SK-N-SH (cell line): ENCODE data around the gene CPVL. TPM values are rescaled to one million over a fixed set of nuclear protein-coding genes. Genes with fewer than 3 reads are reported as not detected.
A peak's percentile ranks its signal among the peaks of the same experiment; 100 is the strongest.

Experiments used
- CTCF ChIA-PET: fragments of 300-600, 350-600 bp; formaldehyde crosslinking; extraction: SDS; loops from one replicate; lab custom pipeline; 2021; lab: Yijun Ruan, JAX
- POLR2A ChIA-PET: fragments of 350-600 bp; sonication (Branson Sonifier 250); formaldehyde crosslinking; extraction: SDS; loops from one replicate; lab custom pipeline; 2020; ENCODE audit warnings: antibody characterized with exemption, inconsistent platforms; lab: Yijun Ruan, JAX
- DNase-seq: peaks from one replicate; pipeline ENCODE4 v3.0.0; 2012
- H2AFZ ChIP-seq: fragments of 200-600 bp; sonication (generic); 2 replicates; pipeline ENCODE4 v1.8.1; 2016; ENCODE audit warnings: antibody characterized with exemption, mild to moderate bottlenecking, low read depth
- H3F3A ChIP-seq: fragments of 200-600 bp; sonication (generic); replicated peaks from 2 replicates; pipeline ENCODE3; 2016; ENCODE audit warnings: antibody characterized with exemption, mild to moderate bottlenecking; ENCODE audit not compliant: insufficient read depth
- H3K27ac ChIP-seq, 2 experiments: fragments of 200-500 bp in 1 of 2; fragments of 200-600 bp in 1 of 2; sonication (Bioruptor generic) in 1 of 2; sonication (generic), shearing (Covaris generic) in 1 of 2; 2 replicates each; pipeline versions ENCODE4 v1.5.1 to v1.6.1; 2014 to 2016; ENCODE audit warnings: low read depth in 2 of 2, inconsistent platforms in 1 of 2, low read length in 1 of 2, mild to moderate bottlenecking in 1 of 2, mixed read lengths in 1 of 2
- H3K27me3 ChIP-seq: fragments of 200-600 bp; sonication (generic), shearing (Covaris generic); 2 replicates; pipeline ENCODE4 v1.6.1; 2016; ENCODE audit warnings: mixed run types; ENCODE audit not compliant: insufficient read depth
- H3K36me3 ChIP-seq, 2 experiments: fragments of 200-500 bp in 1 of 2; fragments of 200-600 bp in 1 of 2; sonication (Bioruptor generic) in 1 of 2; sonication (generic) in 1 of 2; replicated peaks in 1 of 2; 2 replicates each; pipeline versions ENCODE3 to v1.5.1; 2014 to 2016; ENCODE audit warnings: low read length in 1 of 2, mild to moderate bottlenecking in 1 of 2; ENCODE audit not compliant: insufficient read depth in 2 of 2, control insufficient read depth in 1 of 2
- H3K4me1 ChIP-seq, 2 experiments: fragments of 200-500 bp in 1 of 2; fragments of 200-600 bp in 1 of 2; sonication (Bioruptor generic) in 1 of 2; sonication (generic), shearing (Covaris generic) in 1 of 2; 2 replicates each; pipeline versions ENCODE4 v1.5.1 to v1.6.1; 2014 to 2016; ENCODE audit warnings: low read depth in 1 of 2, low read length in 1 of 2, mixed run types in 1 of 2; ENCODE audit not compliant: insufficient read depth in 2 of 2, control insufficient read depth in 1 of 2
- H3K4me2 ChIP-seq: fragments of 200-600 bp; sonication (generic), shearing (Covaris generic); 2 replicates; pipeline ENCODE4 v1.6.1; 2017; ENCODE audit warnings: mixed run types
- H3K4me3 ChIP-seq, 2 experiments: fragments of 200-500 bp in 1 of 2; fragments of 200-600 bp in 1 of 2; sonication (Bioruptor generic) in 1 of 2; sonication (generic), shearing (Covaris generic) in 1 of 2; 2 replicates each; pipeline versions ENCODE4 v1.5.1 to v1.8.1; 2014 to 2016; ENCODE audit warnings: low read depth in 2 of 2, inconsistent platforms in 1 of 2, low read length in 1 of 2, mild to moderate bottlenecking in 1 of 2, mixed read lengths in 1 of 2, moderate library complexity in 1 of 2
- H3K79me2 ChIP-seq: fragments of 200-600 bp; sonication (generic); 2 replicates; pipeline ENCODE4 v1.8.1; 2017; ENCODE audit warnings: mild to moderate bottlenecking; ENCODE audit not compliant: insufficient read depth
- H3K9ac ChIP-seq: fragments of 200-600 bp; sonication (generic); 2 replicates; pipeline ENCODE4 v1.6.1; 2017; ENCODE audit warnings: mixed run types
- H3K9me2 ChIP-seq: fragments of 200-600 bp; sonication (generic); 2 replicates; pipeline ENCODE4 v1.6.1; 2017; ENCODE audit warnings: mixed run types
- H3K9me3 ChIP-seq: fragments of 200-600 bp; sonication (generic); 2 replicates; pipeline ENCODE4 v1.6.1; 2017; ENCODE audit warnings: mixed run types, mild to moderate bottlenecking, moderate library complexity
- H4K20me1 ChIP-seq: fragments of 200-600 bp; sonication (generic); 2 replicates; pipeline ENCODE4 v1.6.1; 2017; ENCODE audit warnings: mild to moderate bottlenecking, mixed run types; ENCODE audit not compliant: insufficient read depth
- ELF1 ChIP-seq: IDR thresholded peaks from 2 replicates; pipeline ENCODE4 v1.4.0; 2012
- FOXM1 ChIP-seq: IDR thresholded peaks from 2 replicates; pipeline ENCODE4 v1.4.0; 2012; ENCODE audit warnings: low read depth, mild to moderate bottlenecking
- MXI1 ChIP-seq: IDR thresholded peaks from 2 replicates; pipeline ENCODE4 v1.6.1; 2012; ENCODE audit warnings: mild to moderate bottlenecking, low read depth, low read length, improper control_type of control experiment
- NFIC ChIP-seq: IDR thresholded peaks from 2 replicates; pipeline ENCODE4 v1.4.0; 2012; ENCODE audit warnings: borderline replicate concordance
- NRF1 ChIP-seq: IDR thresholded peaks from 2 replicates; pipeline ENCODE4 v1.6.1; 2012; ENCODE audit warnings: low read depth, mild to moderate bottlenecking, low read length
- POLR2AphosphoS5 ChIP-seq: IDR thresholded peaks from 2 replicates; pipeline ENCODE4 v1.6.1; 2012; ENCODE audit warnings: low read depth, low read length
- RAD21 ChIP-seq: IDR thresholded peaks from 2 replicates; pipeline ENCODE4 v1.6.1; 2012; ENCODE audit warnings: mild to moderate bottlenecking, low read length
- RCOR1 ChIP-seq: fragments of 150-350 bp; IDR thresholded peaks from 2 replicates; pipeline ENCODE4 v1.6.1; 2017; ENCODE audit warnings: antibody characterized with exemption, low read length
- TCF12 ChIP-seq: IDR thresholded peaks from 2 replicates; pipeline ENCODE4 v1.4.0; 2012
- YY1 ChIP-seq: IDR thresholded peaks from 2 replicates; pipeline ENCODE4 v1.4.0; 2012; ENCODE audit warnings: low read depth, mild to moderate bottlenecking
- WGBS: methylation state at CpG from one replicate; pipeline ENCODE4 v1.1.6; 2017; ENCODE audit warnings: low lambda C conversion rate; 5-methylcytosine and 5-hydroxymethylcytosine counted together
- polyA plus RNA-seq, 3 experiments: library from polyadenylated mRNA; depleted of rRNA; stranded (reverse); fragments of >200 nt; gene quantifications; 2 replicates each; pipeline ENCODE4 v1.2.3, GENCODE V29; 2012
- TF ChIP-seq, protein P1 (sequence below): IDR thresholded peaks from 2 replicates; pipeline ENCODE4 v1.4.0; 2012; ENCODE audit warnings: low read depth, borderline replicate concordance
- TF ChIP-seq, protein P2 (sequence below): IDR thresholded peaks from 2 replicates; pipeline ENCODE4 v1.4.0; 2012; ENCODE audit warnings: low read depth
- TF ChIP-seq, protein P3 (sequence below): IDR thresholded peaks from 2 replicates; pipeline ENCODE4 v1.4.0; 2012; ENCODE audit warnings: low read depth, borderline replicate concordance
- TF ChIP-seq, protein P4 (sequence below): fragments of 200-600 bp; sonication (generic); IDR thresholded peaks from 2 replicates; pipeline ENCODE4 v1.6.1; 2017; ENCODE audit warnings: antibody characterized with exemption, mild to moderate bottlenecking, moderate library complexity
- TF ChIP-seq, protein P5 (sequence below): IDR thresholded peaks from 2 replicates; pipeline ENCODE4 v1.6.1; 2012; ENCODE audit warnings: mild to moderate bottlenecking, low read depth, low read length, moderate library complexity

CPVL gene
- polyA plus RNA-seq, 1 of the 3 experiments (the other 2 are of a cell fraction): not detected

DNA sequence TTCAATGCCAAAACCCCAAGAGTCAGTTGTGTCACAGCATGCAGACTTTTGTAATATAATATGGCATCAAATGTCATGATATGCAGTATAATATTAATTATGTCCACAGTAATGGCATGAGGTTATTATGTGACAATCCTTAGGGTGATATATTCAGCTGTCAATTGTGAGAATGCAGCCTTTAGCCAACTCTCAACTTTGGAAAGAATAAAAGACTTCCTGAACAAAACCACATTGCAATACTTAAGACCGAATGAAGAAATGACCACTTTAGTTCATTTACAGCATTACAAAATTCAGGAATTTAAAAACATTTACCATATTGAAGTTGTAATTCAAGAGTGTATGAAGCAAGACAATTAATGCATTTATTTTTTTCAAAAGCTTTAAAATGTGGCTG, 45.4 kb downstream of the CPVL start (continued):
- TF ChIP-seq, protein P1, sequence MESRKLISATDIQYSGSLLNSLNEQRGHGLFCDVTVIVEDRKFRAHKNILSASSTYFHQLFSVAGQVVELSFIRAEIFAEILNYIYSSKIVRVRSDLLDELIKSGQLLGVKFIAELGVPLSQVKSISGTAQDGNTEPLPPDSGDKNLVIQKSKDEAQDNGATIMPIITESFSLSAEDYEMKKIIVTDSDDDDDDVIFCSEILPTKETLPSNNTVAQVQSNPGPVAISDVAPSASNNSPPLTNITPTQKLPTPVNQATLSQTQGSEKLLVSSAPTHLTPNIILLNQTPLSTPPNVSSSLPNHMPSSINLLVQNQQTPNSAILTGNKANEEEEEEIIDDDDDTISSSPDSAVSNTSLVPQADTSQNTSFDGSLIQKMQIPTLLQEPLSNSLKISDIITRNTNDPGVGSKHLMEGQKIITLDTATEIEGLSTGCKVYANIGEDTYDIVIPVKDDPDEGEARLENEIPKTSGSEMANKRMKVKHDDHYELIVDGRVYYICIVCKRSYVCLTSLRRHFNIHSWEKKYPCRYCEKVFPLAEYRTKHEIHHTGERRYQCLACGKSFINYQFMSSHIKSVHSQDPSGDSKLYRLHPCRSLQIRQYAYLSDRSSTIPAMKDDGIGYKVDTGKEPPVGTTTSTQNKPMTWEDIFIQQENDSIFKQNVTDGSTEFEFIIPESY: no peak
- TF ChIP-seq RAD21: no peak

DNA sequence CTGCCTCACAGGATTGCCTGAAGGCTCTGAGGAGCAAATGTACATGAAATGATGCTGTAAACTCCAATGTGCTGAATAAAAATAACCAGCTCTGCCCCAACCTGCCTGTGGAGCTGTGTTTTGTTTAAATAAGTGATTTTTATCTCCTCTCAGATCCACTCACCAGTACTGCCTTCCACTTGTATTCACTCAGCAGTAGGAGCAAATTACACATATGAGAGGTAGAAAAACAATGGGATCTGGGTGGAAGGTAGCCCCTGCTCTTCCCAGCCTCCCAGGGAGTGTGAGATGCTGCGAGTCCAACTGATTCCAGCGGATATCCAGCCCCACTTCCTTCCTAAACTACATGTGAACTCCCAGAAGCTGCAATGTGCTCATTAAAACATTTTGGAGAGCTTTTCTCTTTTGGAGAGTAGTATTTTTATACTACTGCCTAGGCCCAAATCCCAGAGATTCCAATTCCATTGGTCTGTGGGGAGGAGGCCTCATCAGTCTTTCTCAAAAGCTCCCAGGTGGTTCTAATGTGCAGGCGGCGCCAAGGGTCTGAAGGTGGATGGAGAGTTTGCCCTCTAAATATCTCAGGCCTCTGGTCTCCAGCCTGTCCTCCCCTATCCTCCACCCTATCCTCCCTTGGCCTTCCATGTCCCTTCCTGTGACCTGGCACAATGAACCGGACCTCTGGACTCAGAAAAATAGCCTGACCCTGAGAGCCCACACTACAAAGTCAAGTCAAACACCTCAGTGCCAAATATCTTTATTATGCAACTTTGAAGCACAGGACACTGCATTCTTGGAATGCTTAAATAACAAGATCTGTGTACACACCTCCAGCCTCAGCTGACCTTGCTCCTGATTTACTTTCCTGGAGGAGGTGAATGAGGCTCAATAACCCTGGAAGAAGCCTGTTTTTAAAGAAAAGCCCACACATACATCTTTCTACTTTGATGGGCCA, 46.2 kb downstream of the CPVL start:
- CTCF ChIA-PET: interaction anchor here (0.8 to 48.2 kb wide), 15 partner anchors 9 to 308 kb away, joined by 3 to 1647 read pairs (median 7); partner anchors contain the start of gene TRIL
- H3K9ac ChIP-seq: no peak overlapping the region
- H3K4me2 ChIP-seq: no peak overlapping the region
- no peak overlapping the region for H2AFZ ChIP-seq
- H4K20me1 ChIP-seq: no peaks in the 10 kb centered on the region
- H3K27me3 ChIP-seq: no peaks in the 10 kb centered on the region
- DNase-seq: no peak
- H3K27ac ChIP-seq: peak overlapping the region in 1 of 2 experiments; percentile 31; a peak in 1 of 4 replicates
- H3K9me3 ChIP-seq: no peaks in the 10 kb centered on the region
- H3K9me2 ChIP-seq: no peaks in the 10 kb centered on the region
- no peaks in the 10 kb centered on the region for H3K79me2 ChIP-seq
- H3F3A ChIP-seq: no peaks in the 10 kb centered on the region
- H3K4me3 ChIP-seq: no peak overlapping the region
- H3K4me1 ChIP-seq: peaks cover 0 to 17% of the 10 kb centered on the region in 2 experiments; a peak in 1 of 4 replicates
- no peak for TF ChIP-seq YY1
- TF ChIP-seq, all 33 proteins: peak for 0
- 73% methylated on average over 5 of the region's 5 CpGs for WGBS
- POLR2A ChIA-PET: interaction anchor here (0.8 to 2.1 kb wide), 4 partner anchors 141 to 178 kb away, joined by 4 to 15 read pairs (median 4); partner anchors contain the start of gene TRIL
- no peaks in the 10 kb centered on the region for H3K36me3 ChIP-seq

DNA sequence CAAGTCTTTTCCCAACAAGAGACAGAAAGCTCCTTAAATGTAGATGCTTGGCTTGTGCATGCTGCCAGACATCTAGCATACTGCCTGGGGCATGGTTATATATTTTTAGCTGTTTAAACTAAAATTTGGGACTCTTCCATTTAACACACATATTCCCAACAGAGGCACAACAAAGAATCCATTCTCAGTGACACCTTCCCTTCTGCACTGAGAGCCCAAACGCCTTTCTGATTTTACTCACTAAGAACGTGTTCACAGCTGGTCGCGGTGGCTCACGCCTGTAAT, 49.9 kb downstream of the CPVL start:
- H3F3A ChIP-seq: no peaks in the 10 kb centered on the region
- H3K4me1 ChIP-seq: peaks cover 0 to 19% of the 10 kb centered on the region in 2 experiments; a peak in 2 of 4 replicates
- 76% methylated on average over 5 of the region's 5 CpGs for WGBS
- DNase-seq: no peak
- H2AFZ ChIP-seq: no peak overlapping the region
- H3K79me2 ChIP-seq: no peaks in the 10 kb centered on the region
- no peaks in the 10 kb centered on the region for H3K9me3 ChIP-seq
- H3K9me2 ChIP-seq: no peaks in the 10 kb centered on the region
- H3K9ac ChIP-seq: no peak overlapping the region
- 0 out of 2 replicates have a peak, but pooled peaks cover 2% of the 10 kb centered on the region for H3K27me3 ChIP-seq
- no peak overlapping the region for H3K27ac ChIP-seq
- TF ChIP-seq, protein P2, sequence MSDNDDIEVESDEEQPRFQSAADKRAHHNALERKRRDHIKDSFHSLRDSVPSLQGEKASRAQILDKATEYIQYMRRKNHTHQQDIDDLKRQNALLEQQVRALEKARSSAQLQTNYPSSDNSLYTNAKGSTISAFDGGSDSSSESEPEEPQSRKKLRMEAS: no peak
- no peak for TF ChIP-seq MXI1
- no peak for TF ChIP-seq NRF1
- TF ChIP-seq, protein P3, sequence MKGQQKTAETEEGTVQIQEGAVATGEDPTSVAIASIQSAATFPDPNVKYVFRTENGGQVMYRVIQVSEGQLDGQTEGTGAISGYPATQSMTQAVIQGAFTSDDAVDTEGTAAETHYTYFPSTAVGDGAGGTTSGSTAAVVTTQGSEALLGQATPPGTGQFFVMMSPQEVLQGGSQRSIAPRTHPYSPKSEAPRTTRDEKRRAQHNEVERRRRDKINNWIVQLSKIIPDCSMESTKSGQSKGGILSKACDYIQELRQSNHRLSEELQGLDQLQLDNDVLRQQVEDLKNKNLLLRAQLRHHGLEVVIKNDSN: no peak
- TF ChIP-seq ELF1: no peak
- TF ChIP-seq, protein P4, sequence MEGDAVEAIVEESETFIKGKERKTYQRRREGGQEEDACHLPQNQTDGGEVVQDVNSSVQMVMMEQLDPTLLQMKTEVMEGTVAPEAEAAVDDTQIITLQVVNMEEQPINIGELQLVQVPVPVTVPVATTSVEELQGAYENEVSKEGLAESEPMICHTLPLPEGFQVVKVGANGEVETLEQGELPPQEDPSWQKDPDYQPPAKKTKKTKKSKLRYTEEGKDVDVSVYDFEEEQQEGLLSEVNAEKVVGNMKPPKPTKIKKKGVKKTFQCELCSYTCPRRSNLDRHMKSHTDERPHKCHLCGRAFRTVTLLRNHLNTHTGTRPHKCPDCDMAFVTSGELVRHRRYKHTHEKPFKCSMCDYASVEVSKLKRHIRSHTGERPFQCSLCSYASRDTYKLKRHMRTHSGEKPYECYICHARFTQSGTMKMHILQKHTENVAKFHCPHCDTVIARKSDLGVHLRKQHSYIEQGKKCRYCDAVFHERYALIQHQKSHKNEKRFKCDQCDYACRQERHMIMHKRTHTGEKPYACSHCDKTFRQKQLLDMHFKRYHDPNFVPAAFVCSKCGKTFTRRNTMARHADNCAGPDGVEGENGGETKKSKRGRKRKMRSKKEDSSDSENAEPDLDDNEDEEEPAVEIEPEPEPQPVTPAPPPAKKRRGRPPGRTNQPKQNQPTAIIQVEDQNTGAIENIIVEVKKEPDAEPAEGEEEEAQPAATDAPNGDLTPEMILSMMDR: no peak
- no peak for TF ChIP-seq RCOR1
- TF ChIP-seq, protein P5, sequence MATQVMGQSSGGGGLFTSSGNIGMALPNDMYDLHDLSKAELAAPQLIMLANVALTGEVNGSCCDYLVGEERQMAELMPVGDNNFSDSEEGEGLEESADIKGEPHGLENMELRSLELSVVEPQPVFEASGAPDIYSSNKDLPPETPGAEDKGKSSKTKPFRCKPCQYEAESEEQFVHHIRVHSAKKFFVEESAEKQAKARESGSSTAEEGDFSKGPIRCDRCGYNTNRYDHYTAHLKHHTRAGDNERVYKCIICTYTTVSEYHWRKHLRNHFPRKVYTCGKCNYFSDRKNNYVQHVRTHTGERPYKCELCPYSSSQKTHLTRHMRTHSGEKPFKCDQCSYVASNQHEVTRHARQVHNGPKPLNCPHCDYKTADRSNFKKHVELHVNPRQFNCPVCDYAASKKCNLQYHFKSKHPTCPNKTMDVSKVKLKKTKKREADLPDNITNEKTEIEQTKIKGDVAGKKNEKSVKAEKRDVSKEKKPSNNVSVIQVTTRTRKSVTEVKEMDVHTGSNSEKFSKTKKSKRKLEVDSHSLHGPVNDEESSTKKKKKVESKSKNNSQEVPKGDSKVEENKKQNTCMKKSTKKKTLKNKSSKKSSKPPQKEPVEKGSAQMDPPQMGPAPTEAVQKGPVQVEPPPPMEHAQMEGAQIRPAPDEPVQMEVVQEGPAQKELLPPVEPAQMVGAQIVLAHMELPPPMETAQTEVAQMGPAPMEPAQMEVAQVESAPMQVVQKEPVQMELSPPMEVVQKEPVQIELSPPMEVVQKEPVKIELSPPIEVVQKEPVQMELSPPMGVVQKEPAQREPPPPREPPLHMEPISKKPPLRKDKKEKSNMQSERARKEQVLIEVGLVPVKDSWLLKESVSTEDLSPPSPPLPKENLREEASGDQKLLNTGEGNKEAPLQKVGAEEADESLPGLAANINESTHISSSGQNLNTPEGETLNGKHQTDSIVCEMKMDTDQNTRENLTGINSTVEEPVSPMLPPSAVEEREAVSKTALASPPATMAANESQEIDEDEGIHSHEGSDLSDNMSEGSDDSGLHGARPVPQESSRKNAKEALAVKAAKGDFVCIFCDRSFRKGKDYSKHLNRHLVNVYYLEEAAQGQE: no peak
- no peak for TF ChIP-seq POLR2AphosphoS5
- no peak for TF ChIP-seq NFIC
- TF ChIP-seq TCF12: no peak
- no peak for TF ChIP-seq FOXM1
- no peak overlapping the region for H3K4me3 ChIP-seq
- ChIA-PET POLR2A (no interaction called here), CTCF (interaction anchor here (1.0 to 48.2 kb wide), 9 partner anchors 8 to 176 kb away, joined by 3 to 1647 read pairs (median 4); partner anchors contain the start of gene TRIL)
- no peaks in the 10 kb centered on the region for H4K20me1 ChIP-seq
- H3K4me2 ChIP-seq: no peak overlapping the region
- no peaks in the 10 kb centered on the region for H3K36me3 ChIP-seq
